Testis (tissue), 3 donors: ENCODE measurements around the gene HOXC11. TPM values are rescaled to one million over a fixed set of nuclear protein-coding genes. Genes with fewer than 3 reads are reported as not detected.

Experiments used
- DNase-seq: peaks from one replicate; pipeline ENCODE4 v3.0.0-alpha.2; 2019
- H3K27ac ChIP-seq, 2 donors: fragments of 200-600 bp; sonication (generic); one replicate each; pipeline ENCODE4 v1.5.1; 2019
- H3K27me3 ChIP-seq: fragments of 200-600 bp; sonication (generic); one replicate; pipeline ENCODE4 v1.5.1; 2019
- H3K36me3 ChIP-seq: fragments of 200-600 bp; sonication (generic); one replicate; pipeline ENCODE4 v1.5.1; 2017; ENCODE audit warnings: low read depth; ENCODE audit errors: missing control alignments
- H3K4me1 ChIP-seq: fragments of 200-600 bp; sonication (generic); one replicate; pipeline ENCODE4 v1.5.1; 2019
- H3K4me3 ChIP-seq, 2 donors: fragments of 200-600 bp; sonication (generic); one replicate each; pipeline ENCODE4 v1.5.1; 2017 to 2019
- H3K9me3 ChIP-seq: fragments of 200-600 bp; sonication (generic); one replicate; pipeline ENCODE4 v1.5.1; 2017
- CTCF ChIP-seq, 3 experiments: fragments of 450-650 bp in 2 of 3; fragments of 200-600 bp in 1 of 3; sonication (generic) in 1 of 3; IDR thresholded peaks; one replicate each; pipeline ENCODE4 v1.5.1; 2016 to 2019; ENCODE audit warnings: antibody characterized with exemption in 3 of 3, mild to moderate bottlenecking in 2 of 3, moderate library complexity in 1 of 3
- POLR2A ChIP-seq: fragments of 450-650 bp; IDR thresholded peaks from one replicate; pipeline ENCODE4 v1.6.1; 2017; ENCODE audit warnings: antibody characterized with exemption, mild to moderate bottlenecking, moderate library complexity
- WGBS, 2 donors: methylation state at CpG; one replicate each; pipeline ENCODE4 v1.1.5; 2018; 5-methylcytosine and 5-hydroxymethylcytosine counted together
- intact Hi-C: fragments of 100-400 bp; cut with DNase I; formaldehyde crosslinking; loops from one replicate; pipeline ENCODE4 v1.15.1; 2023; ENCODE audit warnings: low total_unique reads
- polyA plus RNA-seq: library from polyadenylated mRNA; stranded (reverse); fragments of 350-450 nt; fragmentation: Illumina TruSeq; extraction: RNeasy Lipid Tissue Mini Kit (QIAGEN cat#74804); gene quantifications from one replicate; pipeline ENCODE4 v1.2.3, GENCODE V29; 2014; ENCODE audit warnings: low read depth, low replicate concordance; ENCODE audit not compliant: insufficient read depth
- total RNA-seq, 2 donors: library from RNA; depleted of rRNA; stranded (reverse); fragments of >200 nt; gene quantifications; one replicate each; pipeline ENCODE4 v1.2.3, GENCODE V29; 2016

HOXC11 gene
- total and polyA plus RNA-seq, 3 donors from 2014 or later: 0.18 to 1.1 (median 0.25) TPM

GRCh38 chr12:53989227-53990113, 16.5 kb downstream of the HOXC11 start:
- WGBS, 2 donors: 27 to 34% methylated on average over 28 of the region's 28 CpGs
- peaks cover 3% of the 10 kb centered on the region for H3K27me3 ChIP-seq
- intact Hi-C loops: loop anchor here (5.0 to 10.0 kb wide), 2 partner anchors 213 to 215 kb away; no protein-coding TSS in a partner anchor
- TF ChIP-seq CTCF (IDR thresholded peaks at IDR 0.05) (peak in 1 of 3 experiments; percentile 40), POLR2A (no peak)
- no peaks in the 10 kb centered on the region for H3K36me3 ChIP-seq
- no peak overlapping the region for H3K4me3 ChIP-seq
- H3K4me1 ChIP-seq: peaks cover 21% of the 10 kb centered on the region
- H3K9me3 ChIP-seq: no peaks in the 10 kb centered on the region
- H3K27ac ChIP-seq: no peak overlapping the region
- peak; percentile 59 for DNase-seq

- no peak overlapping the region for H3K27ac ChIP-seq
- TF ChIP-seq CTCF (IDR thresholded peaks at IDR 0.05): no peak
- TF ChIP-seq POLR2A: no peak
- no peaks in the 10 kb centered on the region for H3K9me3 ChIP-seq
- H3K4me1 ChIP-seq: peaks cover 26% of the 10 kb centered on the region
- DNase-seq: no peak
- WGBS, 2 donors: 47 to 55% methylated on average over 26 to 27 of the region's 27 CpGs
- intact Hi-C loops: no loop called here
- peaks cover 3% of the 10 kb centered on the region for H3K27me3 ChIP-seq
- H3K4me3 ChIP-seq: no peak overlapping the region
- no peaks in the 10 kb centered on the region for H3K36me3 ChIP-seq
Measured at GRCh38 chr12:53990311-53991076, 17.6 kb downstream of the HOXC11 start.

- Histone ChIP-seq H3K36me3 (no peaks in the 10 kb centered on the region), H3K4me1 (peaks cover 21% of the 10 kb centered on the region), H3K4me3 (no peak overlapping the region), H3K27ac (no peak overlapping the region), H3K27me3 (peaks cover 3% of the 10 kb centered on the region), H3K9me3 (no peaks in the 10 kb centered on the region)
- no peak for TF ChIP-seq POLR2A
- TF ChIP-seq CTCF (IDR thresholded peaks at IDR 0.05): no peak
- intact Hi-C loops: no loop called here
- no peak for DNase-seq
- WGBS, 2 donors: 23 to 42% methylated on average over 8 of the region's 8 CpGs
Measured at GRCh38 chr12:53991077-53991460, 18.1 kb downstream of the HOXC11 start.

DNA sequence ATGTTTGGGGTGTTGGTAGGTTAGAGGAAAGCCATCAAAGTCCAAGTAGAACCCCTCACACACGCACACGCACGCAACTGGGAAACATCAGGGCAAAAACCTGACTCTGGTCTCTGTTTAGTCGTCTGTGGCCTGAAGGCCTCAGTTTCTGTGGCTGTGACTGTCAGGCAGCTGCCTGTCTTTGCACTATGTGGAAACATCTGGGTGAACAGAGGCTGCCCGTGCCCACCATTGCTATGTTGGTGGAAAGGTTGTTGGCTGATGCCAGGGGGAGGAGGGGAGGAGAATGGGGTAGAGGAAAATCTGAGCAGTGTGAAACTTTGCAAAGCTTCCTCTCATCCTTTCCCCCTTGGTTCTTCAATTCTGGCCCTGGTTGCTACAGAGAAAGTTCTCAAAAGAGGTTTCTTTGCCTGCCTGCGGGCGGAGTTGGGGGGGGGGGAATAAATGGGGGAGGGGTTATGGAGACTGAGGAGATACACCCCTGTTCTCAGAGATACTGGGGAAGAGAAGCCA, 19.5 kb downstream of the HOXC11 start:
- Histone ChIP-seq H3K4me1 (peaks cover 21% of the 10 kb centered on the region), H3K36me3 (no peaks in the 10 kb centered on the region), H3K4me3 (no peak overlapping the region), H3K27me3 (peaks cover 3% of the 10 kb centered on the region), H3K27ac (no peak overlapping the region), H3K9me3 (no peaks in the 10 kb centered on the region)
- intact Hi-C loops: no loop called here
- DNase-seq: no peak
- WGBS, 2 donors: 76 to 85% methylated on average over 7 of the region's 7 CpGs
- TF ChIP-seq CTCF (IDR thresholded peaks at IDR 0.05) (no peak), POLR2A (no peak)
